CD1c-positive myeloid dendritic cell (primary cell): ENCODE measurements around the gene MPP1.

Experiments used
- DNase-seq: peaks from one replicate; pipeline ENCODE4 v3.0.0-alpha.2; 2016; ENCODE audit errors: extremely low spot score

MPP1 gene

DNA sequence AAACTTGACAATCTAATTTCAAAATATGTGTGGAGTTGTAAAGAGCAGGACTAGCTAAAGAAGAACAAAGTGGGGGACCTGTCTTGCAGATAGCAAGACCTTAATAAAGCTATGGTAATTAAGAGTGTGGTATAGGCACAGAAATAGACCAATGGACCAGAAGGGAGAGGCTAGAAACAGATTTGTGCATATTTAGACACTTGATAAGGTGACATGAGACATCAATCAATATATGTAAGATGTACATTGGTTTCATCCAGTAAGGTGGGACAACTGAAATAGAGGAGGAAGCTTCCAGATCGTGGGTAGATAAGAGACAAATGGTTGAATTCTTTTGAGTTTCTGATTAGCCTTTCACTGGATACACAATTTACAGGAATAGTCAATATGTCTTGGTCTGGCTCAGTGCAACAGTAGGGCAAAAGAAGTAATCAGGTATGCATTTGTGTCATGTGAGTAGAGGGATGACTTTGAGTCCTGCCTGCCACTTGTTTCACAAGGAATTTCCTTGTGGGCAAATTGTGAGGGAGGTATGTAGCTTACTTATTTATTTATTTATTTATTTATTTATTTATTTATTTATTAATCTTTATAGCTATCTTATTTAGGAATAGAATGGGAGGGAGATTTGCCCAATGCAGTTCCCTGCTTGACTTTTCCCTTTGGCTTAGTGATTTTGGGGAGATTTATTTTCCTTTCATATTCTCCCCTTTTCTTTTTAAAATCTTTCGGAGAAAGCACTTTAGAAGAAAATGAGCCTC lies 7.2 kb upstream of the MPP1 start:
- DNase-seq, result no peak

DNA sequence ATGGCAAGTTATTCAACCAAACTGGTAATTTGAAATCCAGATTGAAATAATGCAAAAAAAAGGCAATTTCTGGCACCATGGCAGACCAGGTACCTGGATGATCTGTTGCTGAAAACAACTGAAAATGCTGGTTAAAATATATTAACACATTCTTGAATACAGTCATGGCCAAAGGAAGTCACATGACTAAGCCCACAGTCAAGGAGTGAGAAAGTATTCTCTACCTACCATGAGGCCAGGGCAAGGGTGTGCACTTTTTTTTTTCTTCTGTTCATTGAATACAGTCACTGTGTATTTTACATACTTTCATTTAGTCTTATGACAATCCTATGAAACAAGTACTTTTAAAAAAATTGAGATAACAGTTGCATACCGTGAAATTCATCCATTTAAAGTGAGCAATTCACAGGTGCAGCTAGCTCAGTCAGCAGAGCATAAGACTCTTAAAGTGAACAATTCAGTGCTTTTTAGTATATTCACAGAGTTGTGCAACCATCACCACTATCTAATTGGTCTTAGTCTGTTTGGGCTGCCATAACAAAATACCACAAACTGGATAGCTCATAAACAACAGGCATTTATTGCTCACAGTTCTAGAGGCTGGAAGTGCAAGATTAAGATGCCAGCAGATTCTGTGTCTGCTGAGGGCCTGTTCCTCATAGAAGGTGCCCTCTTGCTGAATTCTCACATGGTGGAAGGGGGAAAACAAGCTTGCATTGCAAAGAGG lies 4.8 kb upstream of the MPP1 start:
- DNase-seq, result no peak

DNA sequence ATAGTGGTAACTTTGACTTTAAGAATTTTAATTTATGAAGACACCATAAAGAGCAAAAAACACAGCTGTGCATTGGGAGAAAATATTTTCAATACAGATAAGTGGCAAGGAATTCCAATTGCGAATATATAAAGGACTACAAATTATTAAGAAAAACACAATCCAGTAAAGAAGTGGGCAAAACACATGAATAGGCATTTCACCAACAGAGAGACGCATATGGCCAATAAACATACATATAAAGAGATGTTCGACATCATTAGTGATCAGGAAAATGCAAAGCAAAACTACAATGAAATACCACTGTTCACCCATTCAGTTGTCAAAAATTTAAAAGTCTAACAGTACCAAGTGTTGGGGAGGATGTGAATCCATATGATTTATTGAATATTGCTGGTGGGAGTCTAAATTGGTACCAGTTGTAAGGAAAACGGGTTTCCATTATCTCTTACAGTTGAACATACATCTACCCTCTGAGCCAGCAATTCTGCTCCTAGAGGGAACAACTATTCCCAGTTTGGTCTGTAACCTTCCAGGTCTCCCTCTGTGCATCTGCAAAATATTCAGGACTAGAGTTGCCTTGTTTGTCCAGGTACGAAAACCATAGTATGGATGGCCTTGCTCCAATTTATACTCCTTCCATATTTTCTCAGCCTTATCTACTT lies 1.7 kb upstream of the MPP1 start:
- no peak for DNase-seq

DNA sequence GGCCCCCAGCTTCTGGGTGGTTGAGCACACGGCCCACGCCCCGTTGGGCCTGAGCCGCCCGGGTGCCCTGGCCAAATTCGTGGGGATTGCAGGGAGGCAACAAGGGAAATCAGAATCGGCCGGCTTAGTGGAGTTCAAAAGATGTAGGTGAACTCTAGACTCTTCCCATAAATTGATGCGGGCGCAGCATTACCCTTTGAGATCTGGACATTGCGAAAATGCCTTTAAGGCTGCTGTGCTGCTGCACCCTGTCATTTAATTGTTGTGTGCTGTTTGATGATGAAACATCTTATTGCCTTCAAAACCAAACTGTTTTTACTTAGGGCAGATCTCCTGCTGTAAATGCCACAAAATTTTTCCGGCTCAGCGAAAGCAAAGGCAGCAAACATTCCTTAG lies 409 bp upstream of the MPP1 start:
- DNase-seq, result no peak

DNA sequence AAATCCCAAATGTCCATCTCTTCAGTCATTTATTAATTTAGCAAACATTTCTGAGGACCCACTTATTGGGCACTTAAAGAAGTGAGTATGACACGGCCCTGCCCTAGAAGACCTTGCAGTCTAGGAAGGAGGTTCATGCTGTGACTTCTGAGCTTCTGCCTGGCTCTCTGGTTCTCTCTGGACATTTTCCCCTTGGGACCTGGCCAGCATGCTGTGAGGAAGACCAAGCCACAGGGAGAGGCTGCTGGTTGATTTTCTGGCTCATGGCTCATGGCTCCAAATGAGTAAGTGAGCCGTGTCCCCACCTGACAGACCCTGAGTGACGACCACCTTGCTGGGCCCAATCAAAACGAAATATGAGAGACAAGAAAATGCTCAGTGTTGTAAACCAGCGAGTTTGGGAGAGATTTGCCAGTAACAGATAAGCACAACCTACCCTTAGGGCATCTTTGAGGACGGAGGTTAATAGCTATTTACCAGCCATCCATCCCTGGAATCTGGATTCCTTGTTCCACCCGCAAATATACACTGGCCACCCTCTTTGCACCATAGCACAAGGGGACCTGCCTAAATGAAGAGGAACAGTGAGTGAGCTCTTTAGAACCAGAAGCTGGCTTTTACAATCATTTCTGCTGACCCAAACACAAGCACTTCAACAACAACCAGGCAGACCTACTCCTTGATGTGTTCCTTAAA lies 876 bp downstream of the MPP1 start:
- DNase-seq, result no peak

DNA sequence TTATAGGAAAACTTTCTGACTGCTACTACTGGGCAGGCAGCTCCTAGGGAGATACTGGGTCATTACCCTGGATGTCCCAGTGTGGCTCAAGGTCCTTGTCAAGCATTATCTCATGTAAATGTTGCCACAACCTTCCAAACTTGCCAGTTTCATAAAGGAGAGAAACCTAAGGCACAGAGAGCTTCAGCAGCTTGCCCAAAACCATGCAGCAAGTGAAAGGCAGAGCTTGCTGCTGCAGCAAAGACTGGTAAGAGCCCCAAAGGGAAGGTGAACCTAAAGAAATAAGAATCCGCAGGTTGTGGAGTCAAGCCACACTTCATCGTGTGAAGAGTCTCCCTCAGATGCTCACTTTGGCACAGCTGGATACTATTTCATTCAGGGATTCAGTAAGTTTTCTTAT lies 2.3 kb downstream of the MPP1 start:
- DNase-seq, result no peak

DNA sequence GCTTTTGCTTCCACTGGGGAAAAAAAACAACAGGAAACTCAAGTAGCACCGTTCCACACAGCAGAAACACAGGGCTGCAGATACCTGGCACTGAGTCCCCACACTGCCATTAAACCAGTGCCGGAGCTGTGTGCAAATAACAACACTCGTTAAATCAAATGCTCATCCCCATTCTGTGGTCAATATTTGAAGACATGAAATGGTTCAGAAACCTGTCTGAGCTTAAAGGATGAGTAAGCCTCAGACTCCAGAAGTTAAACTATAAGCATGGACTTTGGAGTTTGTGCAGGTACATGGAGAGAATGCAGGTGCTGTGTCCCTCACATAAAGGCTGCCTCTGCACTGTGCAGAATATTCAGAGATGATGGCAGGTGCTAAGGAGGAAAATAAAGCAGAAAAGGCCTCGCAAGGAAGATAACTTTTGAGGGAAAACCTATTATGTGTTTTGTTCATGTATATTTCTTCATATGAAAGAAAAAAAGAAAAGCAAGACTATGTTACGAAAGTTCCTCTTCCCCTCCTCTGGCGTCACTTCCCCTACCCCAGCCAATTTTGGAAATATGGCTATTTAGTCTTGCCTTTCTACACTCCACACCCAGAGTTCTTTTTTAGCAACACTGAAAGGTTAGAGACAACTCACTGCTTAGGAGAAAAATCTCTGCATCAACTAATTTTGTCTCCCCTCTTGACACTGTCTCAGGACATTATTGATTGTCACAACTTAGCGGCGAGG lies 4.6 kb downstream of the MPP1 start:
- peak; percentile 72 for DNase-seq

DNA sequence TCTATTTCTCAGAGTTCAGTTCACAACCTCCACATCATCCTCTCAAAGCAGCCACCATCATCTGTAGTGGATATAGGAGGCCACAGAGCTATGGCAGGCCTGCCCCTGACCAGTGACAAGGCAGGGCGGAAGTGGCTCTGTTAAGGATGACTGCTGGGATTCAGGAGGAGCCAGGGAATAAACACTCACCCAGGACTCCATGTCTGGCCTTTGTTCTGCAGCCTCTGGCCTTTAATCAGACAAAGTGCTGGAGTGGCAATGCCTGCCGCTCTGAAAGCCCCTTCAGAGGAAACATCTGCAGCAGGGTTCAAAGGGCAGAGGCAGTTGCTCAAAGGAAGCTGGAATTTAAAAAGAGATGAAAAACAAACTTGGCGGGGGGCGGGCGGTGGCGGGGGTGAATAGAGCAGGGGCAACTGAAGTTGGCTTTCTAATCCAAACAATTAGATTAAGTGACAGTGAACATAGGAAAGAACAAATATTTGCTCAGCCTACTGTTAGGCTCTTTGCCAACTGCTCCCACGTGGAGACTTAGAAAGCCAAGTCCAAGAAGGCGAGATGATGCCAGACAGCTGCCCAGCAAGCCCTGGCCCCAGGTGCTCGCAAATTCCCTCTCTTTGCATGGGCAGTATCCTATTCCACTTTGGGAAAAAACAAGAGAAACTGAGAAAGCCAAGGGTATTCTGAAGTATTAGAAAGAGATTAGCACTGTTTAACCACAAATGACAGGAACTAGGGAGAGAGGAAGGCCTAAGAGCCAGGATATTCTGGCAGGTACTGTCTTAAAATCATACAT lies 5.5 kb downstream of the MPP1 start:
- no peak for DNase-seq

DNA sequence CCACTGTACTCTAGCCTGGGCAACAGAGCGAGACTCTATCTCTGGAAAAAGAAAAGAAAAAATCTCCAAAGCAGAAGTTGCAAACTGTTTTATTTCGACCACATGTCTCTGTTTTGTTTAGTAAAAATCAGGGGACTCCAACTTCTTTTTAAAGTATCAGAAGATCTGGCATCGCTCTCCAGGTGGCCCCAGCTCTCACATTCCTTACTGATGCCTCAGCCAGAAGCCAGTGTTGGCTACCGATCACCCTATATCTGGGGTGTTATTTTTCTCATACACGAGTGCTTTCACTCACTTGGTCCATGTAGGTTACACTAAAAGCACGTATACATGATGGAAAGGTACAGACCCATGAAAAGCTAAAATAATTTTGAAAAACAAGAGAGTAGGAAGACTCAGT lies 8.3 kb downstream of the MPP1 start:
- DNase-seq, result no peak

DNA sequence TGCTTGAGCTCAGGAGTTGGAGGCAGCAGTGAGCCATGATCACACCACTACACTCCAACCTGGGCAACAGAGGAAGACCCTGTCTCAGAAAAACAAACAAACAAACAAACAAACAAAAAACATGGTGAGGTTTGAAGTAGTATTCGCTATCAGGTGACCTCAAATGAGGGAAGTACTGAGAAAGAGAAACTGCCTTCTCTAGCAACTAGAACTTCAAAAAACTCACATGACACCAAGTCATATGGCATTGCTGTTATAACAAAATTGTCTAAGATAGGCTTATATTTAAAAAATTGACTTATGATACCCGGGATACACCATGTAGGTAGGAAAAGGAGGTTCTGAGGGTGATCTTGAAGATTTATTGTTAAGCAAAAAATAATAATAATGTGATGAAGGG lies 10.3 kb downstream of the MPP1 start:
- peak; percentile 52 for DNase-seq

DNA sequence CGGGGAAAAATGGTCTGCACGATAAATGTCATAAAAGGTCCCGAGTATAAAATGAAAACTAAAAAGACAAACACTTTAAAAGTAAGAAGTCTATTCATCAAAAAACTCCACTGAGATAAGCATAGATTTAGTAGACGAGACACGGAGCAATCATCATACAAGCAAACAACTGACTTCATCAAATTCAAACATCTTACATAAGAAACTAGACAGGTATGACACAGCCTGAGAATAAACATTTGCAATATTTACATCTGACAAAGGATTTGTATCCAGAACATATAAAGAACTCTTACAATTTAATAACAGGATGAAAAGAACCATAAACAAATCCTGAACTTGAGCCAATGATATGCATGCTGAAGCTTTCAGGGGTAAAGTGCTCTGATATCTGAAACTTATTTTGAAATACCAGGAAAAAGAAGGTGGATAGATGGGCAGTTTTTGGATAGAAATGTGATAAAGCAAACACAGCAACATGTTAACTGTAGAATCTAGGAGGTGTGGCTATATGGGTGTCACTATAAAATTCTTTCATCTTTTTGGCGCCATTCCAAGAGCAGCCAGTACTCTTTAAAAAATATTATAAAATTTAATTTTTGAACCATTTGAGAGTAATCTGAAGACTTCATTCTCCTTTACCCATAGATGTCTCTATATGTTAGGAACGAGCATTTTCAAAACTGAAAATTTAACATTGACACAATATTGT lies 12.0 kb downstream of the MPP1 start:
- DNase-seq, result no peak

DNA sequence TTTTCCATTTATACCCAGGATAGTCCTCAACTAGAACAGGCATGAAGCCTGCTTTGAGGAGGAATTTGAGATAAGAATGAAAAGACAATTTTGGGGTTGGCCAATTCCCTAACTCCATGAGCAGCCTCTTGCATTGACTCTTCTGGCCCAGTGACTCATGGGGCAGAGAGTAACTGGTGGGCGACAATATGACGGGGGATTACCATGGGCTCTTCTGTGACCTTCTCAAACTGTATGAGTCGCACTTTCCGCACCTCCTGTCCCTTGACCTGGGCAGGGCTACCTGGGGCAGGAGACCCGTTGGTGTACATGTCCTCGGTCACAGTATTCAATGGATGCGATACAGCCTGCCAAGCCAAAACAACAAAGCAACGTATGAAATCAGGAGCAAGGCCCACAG lies 13.3 kb downstream of the MPP1 start:
- DNase-seq, result no peak

DNA sequence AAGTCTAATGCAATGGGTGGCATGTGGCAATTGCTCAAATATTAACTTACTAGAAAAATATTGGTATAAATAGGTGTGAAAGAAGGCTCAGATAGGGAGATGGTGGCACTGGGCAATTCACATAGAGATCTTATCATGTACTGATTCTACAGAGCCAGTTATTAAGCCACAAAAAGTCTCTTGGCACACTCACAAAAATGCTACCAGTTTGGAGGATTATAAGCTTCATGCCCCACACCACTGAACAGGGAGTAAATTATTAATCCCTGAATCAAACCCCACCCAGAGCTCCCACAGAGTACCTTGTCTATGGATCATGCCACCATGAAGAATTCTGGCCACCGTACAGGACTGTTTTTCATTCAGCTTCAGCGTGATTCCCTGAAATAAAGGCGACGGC lies 13.8 kb downstream of the MPP1 start:
- no peak for DNase-seq

DNA sequence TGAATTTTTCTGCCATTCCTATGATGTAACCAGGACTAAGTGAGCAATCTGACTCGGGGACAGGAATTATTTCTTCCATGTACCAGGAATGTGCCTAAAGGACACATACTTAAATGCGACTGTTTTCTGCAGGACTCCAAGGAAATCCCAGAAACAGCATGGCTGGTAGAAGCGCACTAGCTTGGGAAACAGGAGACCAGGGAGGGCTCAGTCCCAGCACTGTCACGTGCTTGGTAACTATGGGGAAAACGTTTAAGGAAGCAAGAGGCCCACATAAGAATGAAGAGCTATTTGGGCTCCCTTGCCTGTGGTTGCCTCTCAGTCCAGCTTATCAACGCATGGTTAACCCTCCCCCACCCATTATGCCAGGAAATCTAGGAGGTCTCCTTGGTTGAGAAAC lies 19.6 kb downstream of the MPP1 start:
- no peak for DNase-seq

DNA sequence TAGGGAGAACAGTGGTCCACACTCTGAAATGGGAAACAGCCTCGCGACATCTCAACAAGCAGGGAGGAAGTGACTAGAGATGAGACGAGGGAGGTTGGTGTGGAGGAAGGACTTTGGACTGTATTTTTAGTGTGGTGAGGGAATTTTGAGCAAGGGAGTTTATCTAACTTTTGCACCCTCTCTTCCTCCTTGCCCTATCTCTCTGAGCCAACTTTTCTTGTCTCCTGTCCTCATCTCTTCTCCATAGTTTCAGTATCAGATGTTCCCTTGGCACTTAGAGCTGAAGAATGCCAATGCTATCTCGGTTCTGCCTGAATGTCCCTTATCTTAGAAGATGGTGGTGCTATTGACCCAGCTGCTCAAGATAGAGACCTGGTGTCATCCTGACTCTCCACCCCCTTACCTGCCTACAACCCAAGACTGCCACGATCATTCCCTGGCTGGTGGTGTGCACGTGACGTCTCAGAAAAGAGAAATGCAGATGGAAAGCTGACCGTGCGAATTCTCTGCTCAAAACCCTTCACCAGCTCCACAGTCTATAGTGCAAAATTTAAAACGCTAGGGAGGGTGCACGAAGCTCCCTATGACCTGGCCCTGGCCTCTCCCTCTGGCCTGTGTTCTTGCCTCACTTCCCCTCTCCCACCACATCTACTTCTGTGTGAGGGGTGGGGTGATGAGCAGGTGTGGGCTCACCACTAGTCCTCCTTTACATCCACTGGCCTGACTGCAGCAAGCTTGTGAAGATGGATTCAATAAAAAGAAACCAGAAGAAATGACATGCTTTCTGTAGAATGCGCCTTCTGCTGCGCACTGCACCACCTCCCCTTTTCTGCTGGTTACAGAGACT lies 20.9 kb downstream of the MPP1 start:
- no peak for DNase-seq

DNA sequence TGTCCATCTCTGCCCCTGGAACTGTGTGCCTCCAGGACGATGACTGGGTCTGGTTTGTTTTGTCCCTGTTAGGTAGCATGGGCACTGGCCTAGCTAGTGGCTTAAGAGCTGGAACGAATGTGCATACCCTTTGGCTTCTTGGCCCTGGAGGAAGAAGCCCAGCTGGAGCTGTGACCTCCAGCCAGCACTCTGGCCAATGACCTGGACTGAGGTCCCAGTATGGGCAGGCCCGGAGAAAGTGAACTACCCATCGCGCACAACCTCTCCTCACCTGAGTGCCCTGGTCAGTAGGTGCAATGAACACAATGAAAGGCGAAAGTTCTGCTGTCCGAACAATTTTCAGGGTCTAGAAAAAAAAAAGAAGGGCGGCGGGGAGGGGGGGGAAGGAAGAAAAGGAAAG lies 24.3 kb downstream of the MPP1 start:
- DNase-seq, result no peak

DNA sequence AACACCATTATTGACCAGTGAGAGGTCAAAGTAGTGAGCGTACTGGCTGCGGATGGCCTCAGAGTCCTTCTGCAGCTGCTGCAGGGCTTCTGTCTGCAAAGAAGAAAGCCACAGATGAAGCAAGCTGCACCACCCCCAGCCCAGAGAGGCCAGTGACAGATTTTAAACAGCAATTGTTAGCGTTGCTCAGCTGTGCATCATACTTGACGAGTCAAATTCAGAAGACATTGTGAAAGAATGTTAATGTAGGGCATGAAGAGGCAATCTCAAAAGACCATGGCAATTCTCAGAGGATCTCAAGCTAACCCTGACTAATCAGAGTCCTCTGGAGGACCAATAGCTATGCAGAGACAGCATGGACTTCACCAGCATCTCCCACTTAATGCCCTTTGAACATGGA lies 26.0 kb downstream of the MPP1 start:
- DNase-seq, result no peak

DNA sequence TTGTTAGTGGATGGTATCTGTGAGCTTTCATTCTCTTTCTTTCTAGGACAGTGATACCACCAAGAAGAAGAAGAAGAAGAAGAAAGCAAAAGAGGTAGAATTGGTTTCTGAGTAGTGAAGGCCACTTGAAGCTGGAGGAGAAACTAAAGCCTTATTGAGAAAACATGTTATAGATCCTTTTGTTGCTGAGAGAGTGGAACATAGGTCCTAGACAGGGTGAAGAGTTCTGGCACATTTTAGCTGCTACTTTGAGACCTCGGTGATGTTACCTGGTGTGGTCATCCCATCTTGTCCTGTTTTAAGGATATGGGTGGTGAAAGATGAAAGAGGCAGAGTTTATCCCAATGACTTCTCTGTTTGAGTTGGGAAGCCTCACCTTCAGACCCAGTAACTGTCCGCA lies 28.5 kb downstream of the MPP1 start:
- DNase-seq, result no peak
